ENCODE results near the gene FAM163B. TPM values are rescaled to one million over a fixed set of nuclear protein-coding genes. Genes with fewer than 3 reads are reported as not detected.
A peak's percentile ranks its signal among the peaks of the same experiment; 100 is the strongest.

The FAM163B gene
- total and polyA plus RNA-seq, 2 donors (not counting 1 experiment from before 2014, with no cell fraction given), result not detected

DNA sequence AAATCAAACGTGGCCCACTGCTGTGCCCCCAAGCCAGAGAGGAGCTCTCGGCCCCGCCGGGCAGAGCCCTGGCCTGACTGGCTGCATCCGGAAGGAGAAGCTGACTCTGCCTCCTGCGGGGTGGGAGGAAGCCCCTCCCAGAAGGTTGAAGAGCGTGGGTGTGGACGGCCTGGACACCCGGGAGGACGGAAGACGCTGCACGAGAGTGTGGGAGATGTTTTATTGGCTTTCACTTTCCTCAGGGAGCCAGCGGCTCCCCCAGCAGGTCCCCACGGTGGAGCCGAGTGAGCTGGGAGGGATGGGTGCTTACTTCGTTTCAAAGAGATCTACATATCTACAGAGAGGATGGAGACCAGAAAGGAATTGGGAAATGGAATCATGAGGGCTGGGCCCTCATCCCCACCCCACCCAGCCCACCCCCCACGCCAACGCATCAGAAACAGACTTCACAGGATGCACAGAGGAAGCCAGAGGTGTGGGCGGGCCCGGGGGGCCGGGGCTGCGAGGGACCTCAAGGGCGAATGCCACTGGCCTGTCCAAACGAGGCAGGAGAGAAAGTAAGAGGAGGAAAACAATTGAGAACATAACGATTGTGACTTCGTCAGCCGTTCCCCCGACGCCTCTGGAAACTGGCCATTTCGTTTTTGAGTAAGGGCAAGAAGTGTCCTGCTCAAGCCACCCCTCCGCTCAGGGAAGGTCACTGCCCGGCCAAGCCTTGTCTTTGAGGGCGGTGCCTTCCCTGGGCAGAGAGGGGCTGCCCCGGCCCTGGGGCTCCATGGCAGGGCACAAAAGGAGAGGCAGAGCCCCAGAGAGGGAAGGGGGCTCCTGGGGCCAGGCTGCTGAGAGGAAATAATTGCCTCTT, 32.1 kb downstream of the FAM163B start:
- peak overlapping the region; percentile 35 for H3K4me2 ChIP-seq (replicated peaks; ENCODE audit: low read depth, low read length, poor library complexity, severe bottlenecking)
- no peaks in the 10 kb centered on the region for H3K36me3 ChIP-seq (replicated peaks in 1 of 2; ENCODE audit: control extremely low read depth in 1 of 2, control insufficient read depth in 1 of 2, extremely low read depth in 1 of 2, insufficient read depth in 2 of 2, low read length in 1 of 2)
- 46% methylated on average over 27 of the region's 34 CpGs for WGBS (ENCODE audit: insufficient coverage)
- no peaks in the 10 kb centered on the region for H4K20me1 ChIP-seq (ENCODE audit: control insufficient read depth, insufficient read depth, low read length, poor library complexity, severe bottlenecking)
- ChIA-PET POLR2A (no interaction called here), CTCF (no interaction called here)
- H3K27me3 Mint-ChIP-seq, result peaks cover 50% of the 10 kb centered on the region
- H3K9me3 ChIP-seq (ENCODE audit: control extremely low read depth in 1 of 3, control insufficient read depth in 2 of 3, insufficient read depth in 1 of 3, low read length in 2 of 3), result peaks cover 0 to 2% (median 0%) of the 10 kb centered on the region in 3 donors
- peaks cover 14% of the 10 kb centered on the region for H3K4me1 Mint-ChIP-seq
- no peak overlapping the region for H3K27ac Mint-ChIP-seq
- H3K27ac ChIP-seq (ENCODE audit: low read length in 2 of 2), result no peak overlapping the region
- ATAC-seq (ENCODE audit: low read depth), result no peak
- peaks cover 0 to 56% (median 9%) of the 10 kb centered on the region in 4 experiments for H3K27me3 ChIP-seq (replicated peaks in 1 of 4; ENCODE audit: control extremely low read depth in 1 of 4, control insufficient read depth in 3 of 4, insufficient read depth in 4 of 4, low read length in 3 of 4)
- no peaks in the 10 kb centered on the region for H3K9me3 Mint-ChIP-seq (ENCODE audit: insufficient read depth)
- peaks cover 13 to 21% of the 10 kb centered on the region in 2 donors for H3K4me1 ChIP-seq (ENCODE audit: control insufficient read depth in 2 of 2, insufficient read depth in 2 of 2, low read length in 2 of 2)
- DNase-seq, result no peak
- no peak overlapping the region for H3K4me3 ChIP-seq (ENCODE audit: control extremely low read depth in 1 of 5, extremely low read depth in 1 of 5, insufficient read depth in 1 of 5, low read depth in 2 of 5, low read length in 4 of 5)
- H3K79me2 ChIP-seq (ENCODE audit: control insufficient read depth, insufficient read depth, low read length), result no peaks in the 10 kb centered on the region
- no peak overlapping the region for H3K9ac ChIP-seq (ENCODE audit: low read length)
- H2AFZ ChIP-seq (ENCODE audit: insufficient read depth, low read depth, low read length, poor library complexity, severe bottlenecking), result no peak overlapping the region
- no peak overlapping the region for H3K4me3 Mint-ChIP-seq
- intact Hi-C loops (cut with micrococcal nuclease), result no loop called here
- TF ChIP-seq, protein P1, sequence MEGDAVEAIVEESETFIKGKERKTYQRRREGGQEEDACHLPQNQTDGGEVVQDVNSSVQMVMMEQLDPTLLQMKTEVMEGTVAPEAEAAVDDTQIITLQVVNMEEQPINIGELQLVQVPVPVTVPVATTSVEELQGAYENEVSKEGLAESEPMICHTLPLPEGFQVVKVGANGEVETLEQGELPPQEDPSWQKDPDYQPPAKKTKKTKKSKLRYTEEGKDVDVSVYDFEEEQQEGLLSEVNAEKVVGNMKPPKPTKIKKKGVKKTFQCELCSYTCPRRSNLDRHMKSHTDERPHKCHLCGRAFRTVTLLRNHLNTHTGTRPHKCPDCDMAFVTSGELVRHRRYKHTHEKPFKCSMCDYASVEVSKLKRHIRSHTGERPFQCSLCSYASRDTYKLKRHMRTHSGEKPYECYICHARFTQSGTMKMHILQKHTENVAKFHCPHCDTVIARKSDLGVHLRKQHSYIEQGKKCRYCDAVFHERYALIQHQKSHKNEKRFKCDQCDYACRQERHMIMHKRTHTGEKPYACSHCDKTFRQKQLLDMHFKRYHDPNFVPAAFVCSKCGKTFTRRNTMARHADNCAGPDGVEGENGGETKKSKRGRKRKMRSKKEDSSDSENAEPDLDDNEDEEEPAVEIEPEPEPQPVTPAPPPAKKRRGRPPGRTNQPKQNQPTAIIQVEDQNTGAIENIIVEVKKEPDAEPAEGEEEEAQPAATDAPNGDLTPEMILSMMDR (IDR thresholded peaks at IDR 0.05), result no peak
- TF ChIP-seq EZH2 (IDR thresholded peaks at IDR 0.05; ENCODE audit: borderline replicate concordance, insufficient read depth, low read depth, low read length, poor library complexity, severe bottlenecking), result no peak
